Measurements from ENCODE around the gene CRACR2A. TPM values are rescaled to one million over a fixed set of nuclear protein-coding genes. Genes with fewer than 3 reads are reported as not detected.

The CRACR2A gene
- total RNA-seq, 1 donor, result 14.0 TPM

DNA sequence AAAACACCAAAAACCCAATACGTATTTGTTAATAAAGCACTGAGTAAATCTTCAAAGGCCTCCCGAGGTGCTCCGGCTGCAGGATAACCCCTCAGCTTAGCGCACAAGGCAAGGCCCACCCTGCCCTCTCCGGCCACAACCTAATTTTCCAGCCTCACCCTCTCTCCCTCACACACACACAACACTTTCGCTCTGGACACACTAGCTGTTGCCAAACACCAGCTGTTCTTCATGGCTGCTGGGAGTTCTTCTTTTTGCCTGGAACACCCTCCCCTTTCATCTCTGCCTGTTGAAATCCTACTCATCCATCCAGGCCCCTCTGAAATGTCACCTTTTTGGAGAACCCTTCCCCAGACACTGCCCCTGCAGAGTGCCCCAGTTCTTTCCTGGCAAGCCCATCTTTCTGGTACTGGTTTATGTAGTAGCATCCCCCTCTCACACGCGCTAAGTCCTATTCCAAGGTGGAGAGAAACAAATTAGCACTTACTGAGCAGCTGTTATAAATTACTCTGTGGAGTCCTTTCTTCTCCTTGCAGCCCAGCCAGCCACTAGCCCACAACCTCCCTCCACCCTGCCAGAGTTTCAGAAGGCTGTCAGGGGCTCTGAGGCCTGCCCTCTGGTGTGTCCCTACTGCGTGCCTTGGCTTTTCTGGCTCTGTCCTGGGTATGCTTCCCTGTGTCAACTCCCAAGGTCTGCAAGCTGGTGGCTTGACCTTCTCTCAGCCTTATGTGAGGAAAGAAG, 805 bp upstream of the CRACR2A start:
- DNase-seq (ENCODE audit: low read depth in 2 of 3, low spot score in 2 of 3), result peak in 1 of 3 donors; percentile 41

DNA sequence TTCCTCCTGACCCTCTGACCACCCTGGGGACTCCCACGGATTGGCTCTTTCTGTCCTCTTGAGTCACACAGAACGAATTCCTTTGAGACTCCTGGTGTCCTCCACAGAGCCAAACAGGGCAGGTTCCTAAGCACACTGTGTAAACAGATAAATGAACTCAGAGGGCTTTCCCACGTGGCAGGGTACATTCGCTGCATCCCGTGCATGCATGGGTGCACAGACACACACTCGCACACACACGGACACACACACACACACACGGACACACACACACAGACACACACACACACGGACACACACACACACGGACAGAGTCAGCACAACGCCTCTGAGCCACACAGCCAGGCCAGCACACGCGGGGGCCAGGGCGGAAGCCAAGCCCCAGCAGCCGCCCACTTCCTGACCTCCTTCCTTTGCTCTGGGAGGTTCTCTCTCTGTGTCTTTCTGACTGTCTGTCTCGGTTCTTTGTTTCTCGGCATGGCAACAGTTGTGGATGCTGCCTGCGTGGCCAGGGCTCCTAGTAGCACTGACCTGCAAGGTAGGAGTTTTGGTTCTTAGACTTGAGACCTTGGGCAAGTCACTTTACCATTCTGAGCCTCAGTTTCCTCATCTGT, 706 bp downstream of the CRACR2A start:
- peak; percentile 44 to 71 (median 65) for DNase-seq (ENCODE audit: low read depth in 2 of 3, low spot score in 2 of 3)

DNA sequence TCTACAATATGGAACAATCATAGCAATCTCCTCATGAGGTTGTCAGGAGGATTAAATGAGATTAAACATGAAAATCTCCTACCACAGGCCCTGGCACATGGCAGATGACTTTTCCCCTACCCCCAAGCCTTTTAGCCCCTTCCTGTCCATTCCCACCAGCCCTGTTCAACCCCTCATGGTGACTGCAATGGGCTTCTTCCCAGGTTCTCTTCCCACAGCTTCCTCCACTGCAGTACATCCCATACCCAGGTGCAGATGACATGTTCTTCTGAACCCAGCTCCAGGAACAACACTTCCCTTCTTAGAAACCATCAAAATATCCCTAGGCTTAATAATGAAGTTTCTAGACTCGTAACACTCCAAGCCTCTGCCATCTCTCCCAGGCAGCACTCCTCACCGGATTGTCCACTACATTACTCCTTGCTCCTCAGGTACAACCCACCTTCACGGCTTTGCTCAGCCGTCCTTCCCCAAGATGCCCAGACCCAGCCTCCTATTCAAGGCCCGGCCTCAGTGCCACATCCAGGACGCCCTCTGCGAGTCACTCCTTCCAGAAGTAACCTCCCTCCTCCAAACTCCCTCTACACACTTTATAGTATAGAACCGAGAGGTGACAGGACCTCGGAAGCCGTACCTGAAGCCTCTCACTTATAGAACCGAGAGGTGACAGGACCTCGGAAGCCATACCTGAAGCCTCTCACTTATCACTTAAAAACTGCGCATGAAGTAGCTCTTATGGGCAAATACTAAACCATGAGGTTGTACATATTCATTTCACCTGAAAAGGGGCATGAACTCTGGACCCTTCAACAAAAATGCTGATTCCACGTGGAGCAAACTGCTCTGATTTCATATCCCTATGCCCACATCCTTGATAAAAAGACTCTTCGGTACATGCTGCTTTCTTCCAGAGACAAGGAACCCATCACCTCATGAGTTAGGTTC, 1.5 kb downstream of the CRACR2A start:
- DNase-seq (ENCODE audit: low read depth in 2 of 3, low spot score in 2 of 3), result no peak

- no peak for DNase-seq (ENCODE audit: low read depth in 2 of 3, low spot score in 2 of 3)
Observed at GRCh38 chr12:3750616-3751015, 2.3 kb downstream of the CRACR2A start.

- no peak for DNase-seq (ENCODE audit: low read depth in 2 of 3, low spot score in 2 of 3)
Observed at GRCh38 chr12:3748620-3749019, 4.3 kb downstream of the CRACR2A start.

DNA sequence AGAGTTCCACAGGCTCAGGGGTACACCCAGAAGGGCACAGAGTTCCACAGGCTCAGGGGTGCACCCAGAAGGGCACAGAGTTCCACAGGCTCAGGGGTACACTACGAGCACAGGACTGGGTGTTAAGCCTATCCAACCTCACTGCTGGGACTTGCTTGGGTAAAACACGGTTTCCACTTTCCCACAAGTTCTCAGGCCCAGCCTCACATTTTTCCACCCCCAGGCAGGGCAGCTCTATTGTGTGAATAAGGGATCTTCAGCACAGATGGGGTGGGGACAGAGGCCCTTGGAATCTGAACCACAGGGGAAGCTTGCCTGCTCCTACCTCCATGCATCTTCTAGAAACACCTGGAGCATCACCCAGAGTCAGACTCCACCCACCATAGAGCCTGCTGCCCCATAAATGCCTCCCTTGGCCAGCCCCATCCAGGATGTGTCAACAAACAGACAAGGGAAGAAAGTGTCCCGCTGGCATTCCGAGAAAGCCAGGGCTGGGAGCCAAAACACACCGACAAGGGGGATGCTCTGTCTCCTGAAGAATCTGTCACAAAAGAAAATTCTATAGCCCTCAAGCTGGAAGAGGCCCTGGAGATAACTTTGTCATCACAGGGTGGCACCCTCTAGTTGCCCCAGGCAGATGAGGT, 4.8 kb downstream of the CRACR2A start:
- no peak for DNase-seq (ENCODE audit: low read depth in 2 of 3, low spot score in 2 of 3)

DNA sequence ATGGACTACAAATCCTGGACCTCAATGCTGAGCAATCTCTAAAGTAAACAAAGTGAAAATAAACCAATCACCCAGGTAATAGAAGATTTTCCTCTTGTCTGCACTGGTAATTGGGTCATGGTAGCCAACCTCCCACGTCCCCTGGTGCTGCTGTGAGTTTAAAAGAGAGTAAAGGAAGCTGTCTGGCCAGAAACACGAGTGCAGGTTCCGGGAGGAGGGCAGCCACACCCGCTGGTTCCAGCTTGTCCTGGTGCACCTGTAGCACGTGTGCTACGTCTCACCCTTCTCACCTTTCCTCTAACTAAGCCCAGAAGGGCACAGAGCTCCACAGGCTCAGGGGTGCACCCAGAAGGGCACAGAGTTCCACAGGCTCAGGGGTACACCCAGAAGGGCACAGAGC, 5.4 kb downstream of the CRACR2A start:
- no peak for DNase-seq (ENCODE audit: low read depth in 2 of 3, low spot score in 2 of 3)

GRCh38 chr12:3746758-3747157, 6.2 kb downstream of the CRACR2A start:
- DNase-seq (ENCODE audit: low read depth in 2 of 3, low spot score in 2 of 3), result no peak

- DNase-seq (ENCODE audit: low read depth in 2 of 3, low spot score in 2 of 3), result no peak
Observed at GRCh38 chr12:3745152-3745551, 7.8 kb downstream of the CRACR2A start.

- no peak for DNase-seq (ENCODE audit: low read depth in 2 of 3, low spot score in 2 of 3)
Observed at GRCh38 chr12:3744229-3744901, 8.5 kb downstream of the CRACR2A start.

DNA sequence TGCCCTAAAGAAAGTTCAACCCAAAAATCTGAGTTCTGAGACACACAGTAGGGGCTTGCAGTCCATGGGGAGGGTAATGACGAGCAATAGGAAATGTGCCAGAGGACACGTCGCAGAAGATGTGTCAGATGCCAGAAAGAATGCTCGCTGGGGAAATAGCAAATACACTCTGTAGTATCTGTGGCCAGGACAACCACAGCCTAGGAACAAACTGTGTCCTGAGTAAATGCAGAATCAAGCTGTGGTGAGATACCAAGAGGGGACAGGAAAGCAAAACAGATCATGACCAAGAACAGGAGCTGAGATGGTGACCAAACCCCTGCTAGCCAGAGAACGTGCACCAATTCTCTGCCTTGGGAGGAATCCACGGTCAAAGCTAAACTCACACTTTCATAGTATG, 9.1 kb downstream of the CRACR2A start:
- DNase-seq (ENCODE audit: low read depth in 2 of 3, low spot score in 2 of 3), result no peak

GRCh38 chr12:3741882-3742672, 10.8 kb downstream of the CRACR2A start:
- DNase-seq (ENCODE audit: low read depth in 2 of 3, low spot score in 2 of 3), result no peak

DNA sequence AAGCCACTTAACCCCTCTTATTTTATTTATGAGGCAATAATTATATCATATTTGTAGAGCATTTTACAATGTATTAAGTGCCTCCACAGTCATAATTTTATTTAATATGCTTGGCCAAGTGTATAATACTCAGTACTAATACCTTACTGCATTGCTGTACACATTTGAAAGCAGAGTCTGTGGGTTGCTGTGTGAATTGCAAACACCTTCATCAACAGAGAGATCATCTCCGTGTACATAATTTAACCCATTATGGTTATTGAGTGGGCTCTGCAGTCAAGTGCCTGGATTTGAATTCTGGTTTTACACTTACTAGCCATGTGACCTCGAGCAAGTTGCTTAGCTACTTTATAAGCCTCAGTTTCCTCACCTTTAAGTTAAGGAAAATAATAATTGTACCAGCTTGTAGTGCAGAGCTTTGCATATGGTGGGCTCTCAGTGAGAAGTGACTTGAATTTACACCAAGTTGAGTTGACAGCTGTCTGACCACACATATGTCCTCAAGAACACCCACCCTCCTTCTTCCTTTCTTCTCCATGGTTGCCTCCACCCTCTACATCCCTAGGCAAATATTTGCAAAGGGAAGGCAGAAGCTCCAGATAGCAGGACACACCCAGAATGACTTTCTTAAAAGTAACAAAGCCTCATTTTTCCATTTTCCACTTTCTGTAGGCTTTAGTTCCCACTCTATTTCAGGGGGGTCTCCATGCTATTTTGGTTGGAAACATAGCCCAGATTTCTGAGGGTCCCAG, 12.3 kb downstream of the CRACR2A start:
- no peak for DNase-seq (ENCODE audit: low read depth in 2 of 3, low spot score in 2 of 3)

DNA sequence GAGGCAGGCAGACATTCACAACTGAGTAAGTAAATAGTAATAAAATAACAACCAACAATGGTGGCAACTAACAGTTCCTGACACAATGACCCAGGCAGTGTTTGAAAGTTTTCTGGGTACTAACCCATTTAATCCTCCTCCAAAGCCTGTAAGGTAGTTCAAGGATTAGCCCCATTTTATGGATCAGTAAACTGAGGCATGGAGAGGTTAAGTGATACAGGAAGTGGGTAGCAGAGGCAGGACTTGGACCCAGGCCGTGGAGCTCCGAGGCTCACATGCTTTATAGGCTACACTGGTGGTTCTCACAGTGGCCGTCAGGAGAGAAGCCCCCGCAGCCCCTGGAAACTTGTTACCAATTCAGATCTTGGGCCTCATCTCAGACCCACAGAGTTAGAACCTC, 17.5 kb downstream of the CRACR2A start:
- DNase-seq (ENCODE audit: low read depth in 2 of 3, low spot score in 2 of 3), result no peak

DNA sequence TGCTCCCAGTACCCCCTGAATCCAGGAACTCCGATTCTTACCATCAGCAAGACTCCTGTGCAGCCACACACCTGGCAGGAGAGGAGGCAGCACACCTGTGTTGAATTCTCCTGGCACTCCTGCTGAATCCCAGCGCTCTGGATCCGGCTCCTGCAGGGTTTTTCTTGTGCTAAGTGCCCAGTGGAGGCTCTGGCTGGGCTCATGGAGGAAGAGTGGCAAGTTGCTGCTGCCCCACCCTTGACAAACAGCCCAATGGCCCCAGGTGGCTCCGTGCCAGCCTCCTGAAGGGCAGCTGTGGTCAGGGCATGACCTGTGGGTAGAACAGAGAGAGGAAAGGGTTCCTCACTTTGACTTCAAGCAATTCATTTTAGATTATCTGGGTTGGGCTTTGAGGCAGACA, 20.0 kb downstream of the CRACR2A start:
- DNase-seq (ENCODE audit: low read depth in 2 of 3, low spot score in 2 of 3), result no peak

DNA sequence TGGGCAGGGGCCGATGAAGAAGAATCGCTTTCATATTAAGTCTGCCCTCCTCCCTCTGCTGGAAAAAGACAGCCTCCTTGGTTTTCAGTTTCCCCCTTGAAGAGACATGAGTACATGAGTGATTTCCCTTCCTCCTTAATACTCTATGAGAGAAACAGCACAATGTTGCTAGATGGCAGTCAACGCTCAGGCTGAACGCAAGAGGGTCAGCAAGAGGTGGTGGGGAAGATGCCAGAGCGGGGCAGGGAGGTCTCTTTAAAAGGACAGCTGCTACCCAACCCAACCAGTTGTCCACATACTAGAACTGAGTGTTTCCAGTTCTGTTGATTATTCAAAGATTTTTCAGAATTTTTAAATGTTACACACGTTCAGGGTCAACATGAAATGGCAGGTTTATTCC, 22.8 kb downstream of the CRACR2A start:
- no peak for DNase-seq (ENCODE audit: low read depth in 2 of 3, low spot score in 2 of 3)

- peak in 1 of 3 donors; percentile 24 for DNase-seq (ENCODE audit: low read depth in 2 of 3, low spot score in 2 of 3)
Observed at GRCh38 chr12:3728686-3729085, 24.2 kb downstream of the CRACR2A start.

- DNase-seq (ENCODE audit: low read depth in 2 of 3, low spot score in 2 of 3), result peak in 1 of 3 donors; percentile 23
Observed at GRCh38 chr12:3727877-3728632, 24.9 kb downstream of the CRACR2A start.
